ENCODE measurements around the gene TOMM6. TPM values are rescaled to one million over a fixed set of nuclear protein-coding genes. Genes with fewer than 3 reads are reported as not detected.
A peak's percentile ranks its signal among the peaks of the same experiment; 100 is the strongest.

The TOMM6 gene
- total RNA-seq, 1 donor from 2014 or later, result 55.0 TPM

- H3K36me3 ChIP-seq (ENCODE audit: control insufficient read depth, insufficient read depth, low read length), result peaks cover 19% of the 10 kb centered on the region
These were observed 12.1 kb upstream of the TOMM6 start for GRCh38 chr6:41775293-41775882.

GRCh38 chr6:41777551-41778285 lies 9.8 kb upstream of the TOMM6 start:
- no peak for TF ChIP-seq CTCF (IDR thresholded peaks at IDR 0.05; ENCODE audit: insufficient read depth, low read length, severe bottlenecking)
- FAIRE-seq (no peak), DNase-seq (ENCODE audit: low read depth) (no peak)
- peaks cover 12% of the 10 kb centered on the region for H3K36me3 ChIP-seq (ENCODE audit: control insufficient read depth, insufficient read depth, low read length)
- H3K4me3 ChIP-seq (ENCODE audit: low read depth, low read length), result no peak overlapping the region
- no peaks in the 10 kb centered on the region for H3K27me3 ChIP-seq (ENCODE audit: control insufficient read depth, insufficient read depth, low read length)

More at GRCh38 chr6:41775293-41775882, 12.1 kb upstream of the TOMM6 start:
- DNase-seq (ENCODE audit: low read depth), result no peak
- Histone ChIP-seq H3K4me3 (ENCODE audit: low read depth, low read length) (no peak overlapping the region), H3K27me3 (ENCODE audit: control insufficient read depth, insufficient read depth, low read length) (no peaks in the 10 kb centered on the region)
- no peak for FAIRE-seq
- no peak for TF ChIP-seq CTCF (IDR thresholded peaks at IDR 0.05; ENCODE audit: insufficient read depth, low read length, severe bottlenecking)

GRCh38 chr6:41778895-41779294 lies 8.6 kb upstream of the TOMM6 start:
- peak overlapping the region; percentile 58 for H3K4me3 ChIP-seq (ENCODE audit: low read depth, low read length)
- no peaks in the 10 kb centered on the region for H3K27me3 ChIP-seq (ENCODE audit: control insufficient read depth, insufficient read depth, low read length)
- TF ChIP-seq CTCF (IDR thresholded peaks at IDR 0.05; ENCODE audit: insufficient read depth, low read length, severe bottlenecking), result no peak
- no peak for FAIRE-seq
- no peak for DNase-seq (ENCODE audit: low read depth)
- H3K36me3 ChIP-seq (ENCODE audit: control insufficient read depth, insufficient read depth, low read length), result peaks cover 12% of the 10 kb centered on the region

- Histone ChIP-seq H3K36me3 (ENCODE audit: control insufficient read depth, insufficient read depth, low read length) (peaks cover 13% of the 10 kb centered on the region), H3K27me3 (ENCODE audit: control insufficient read depth, insufficient read depth, low read length) (no peaks in the 10 kb centered on the region), H3K4me3 (ENCODE audit: low read depth, low read length) (peak overlapping the region; percentile 58)
- TF ChIP-seq CTCF (IDR thresholded peaks at IDR 0.05; ENCODE audit: insufficient read depth, low read length, severe bottlenecking), result no peak
- FAIRE-seq (no peak), DNase-seq (ENCODE audit: low read depth) (no peak)
These were observed 8.2 kb upstream of the TOMM6 start for GRCh38 chr6:41779336-41779735.

GRCh38 chr6:41779788-41780550 lies 7.5 kb upstream of the TOMM6 start, which contains the start of gene FRS3:
TSS of gene FRS3 (minus strand) at chr6:41779900. CDS start at chr6:41776987, 2,913 bp downstream.
- DNase-seq (ENCODE audit: low read depth) (peak; percentile 72), FAIRE-seq (no peak)
- TF ChIP-seq CTCF (IDR thresholded peaks at IDR 0.05; ENCODE audit: insufficient read depth, low read length, severe bottlenecking), result peak; percentile 97
- no peaks in the 10 kb centered on the region for H3K27me3 ChIP-seq (ENCODE audit: control insufficient read depth, insufficient read depth, low read length)
- peaks cover 7% of the 10 kb centered on the region for H3K36me3 ChIP-seq (ENCODE audit: control insufficient read depth, insufficient read depth, low read length)
- peak within 1 kb of the TSS; percentile 58 for H3K4me3 ChIP-seq (ENCODE audit: low read depth, low read length)
